Measurements from ENCODE around the gene SEC14L6.

The SEC14L6 gene

DNA sequence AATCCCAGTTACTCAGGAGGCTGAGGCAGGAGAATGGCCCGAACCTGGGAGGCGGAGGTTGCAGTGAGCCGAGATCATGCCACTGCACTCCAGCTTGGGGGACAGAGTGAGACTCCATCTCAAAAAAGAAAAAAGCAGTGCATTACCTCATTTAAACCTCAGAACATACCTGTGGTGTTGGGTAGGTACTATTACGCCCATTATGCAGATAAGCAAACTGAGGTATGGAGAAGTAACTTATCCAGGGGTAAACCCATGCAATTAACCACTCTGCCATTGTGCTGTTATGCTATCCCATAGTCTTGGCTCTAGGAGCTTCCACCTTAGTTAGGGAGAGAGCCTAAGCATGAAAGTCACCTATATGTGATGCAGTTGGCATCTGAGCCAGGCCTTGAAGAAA, 72.4 kb downstream of the SEC14L6 start:
- no peak overlapping the region for H3K4me2 ChIP-seq (ENCODE audit: low read depth, low read length)
- TF ChIP-seq, protein P1, sequence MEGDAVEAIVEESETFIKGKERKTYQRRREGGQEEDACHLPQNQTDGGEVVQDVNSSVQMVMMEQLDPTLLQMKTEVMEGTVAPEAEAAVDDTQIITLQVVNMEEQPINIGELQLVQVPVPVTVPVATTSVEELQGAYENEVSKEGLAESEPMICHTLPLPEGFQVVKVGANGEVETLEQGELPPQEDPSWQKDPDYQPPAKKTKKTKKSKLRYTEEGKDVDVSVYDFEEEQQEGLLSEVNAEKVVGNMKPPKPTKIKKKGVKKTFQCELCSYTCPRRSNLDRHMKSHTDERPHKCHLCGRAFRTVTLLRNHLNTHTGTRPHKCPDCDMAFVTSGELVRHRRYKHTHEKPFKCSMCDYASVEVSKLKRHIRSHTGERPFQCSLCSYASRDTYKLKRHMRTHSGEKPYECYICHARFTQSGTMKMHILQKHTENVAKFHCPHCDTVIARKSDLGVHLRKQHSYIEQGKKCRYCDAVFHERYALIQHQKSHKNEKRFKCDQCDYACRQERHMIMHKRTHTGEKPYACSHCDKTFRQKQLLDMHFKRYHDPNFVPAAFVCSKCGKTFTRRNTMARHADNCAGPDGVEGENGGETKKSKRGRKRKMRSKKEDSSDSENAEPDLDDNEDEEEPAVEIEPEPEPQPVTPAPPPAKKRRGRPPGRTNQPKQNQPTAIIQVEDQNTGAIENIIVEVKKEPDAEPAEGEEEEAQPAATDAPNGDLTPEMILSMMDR (IDR thresholded peaks at IDR 0.05; ENCODE audit: low read length), result no peak
- no peak for TF ChIP-seq EZH2 (optimal IDR thresholded peaks at IDR 0.05; ENCODE audit: low read depth, low read length)
- no peak overlapping the region for H2AFZ ChIP-seq (ENCODE audit: low read length)
- no peaks in the 10 kb centered on the region for H3K79me2 ChIP-seq (ENCODE audit: low read length)
- no peak overlapping the region for H3K9ac ChIP-seq (ENCODE audit: low read length)
- H3K4me3 ChIP-seq (ENCODE audit: low read length), result no peak overlapping the region
- H3F3A ChIP-seq (ENCODE audit: insufficient read depth, low read length), result no peaks in the 10 kb centered on the region
- H3K36me3 ChIP-seq (replicated peaks; ENCODE audit: insufficient read depth, low read length), result no peaks in the 10 kb centered on the region
- no peaks in the 10 kb centered on the region for H3K9me3 ChIP-seq (replicated peaks; ENCODE audit: insufficient read depth, low read length)
- H3K9me2 ChIP-seq (replicated peaks; ENCODE audit: insufficient read depth, low read length), result no peaks in the 10 kb centered on the region
- no peaks in the 10 kb centered on the region for H4K20me1 ChIP-seq (ENCODE audit: insufficient read depth, low read length)
- H3K27ac ChIP-seq (ENCODE audit: low read length), result no peak overlapping the region
- H3K27me3 ChIP-seq (replicated peaks; ENCODE audit: insufficient read depth, low read length), result peaks cover 94% of the 10 kb centered on the region
- no peaks in the 10 kb centered on the region for H3K4me1 ChIP-seq (ENCODE audit: low read length)
- no peak for DNase-seq

DNA sequence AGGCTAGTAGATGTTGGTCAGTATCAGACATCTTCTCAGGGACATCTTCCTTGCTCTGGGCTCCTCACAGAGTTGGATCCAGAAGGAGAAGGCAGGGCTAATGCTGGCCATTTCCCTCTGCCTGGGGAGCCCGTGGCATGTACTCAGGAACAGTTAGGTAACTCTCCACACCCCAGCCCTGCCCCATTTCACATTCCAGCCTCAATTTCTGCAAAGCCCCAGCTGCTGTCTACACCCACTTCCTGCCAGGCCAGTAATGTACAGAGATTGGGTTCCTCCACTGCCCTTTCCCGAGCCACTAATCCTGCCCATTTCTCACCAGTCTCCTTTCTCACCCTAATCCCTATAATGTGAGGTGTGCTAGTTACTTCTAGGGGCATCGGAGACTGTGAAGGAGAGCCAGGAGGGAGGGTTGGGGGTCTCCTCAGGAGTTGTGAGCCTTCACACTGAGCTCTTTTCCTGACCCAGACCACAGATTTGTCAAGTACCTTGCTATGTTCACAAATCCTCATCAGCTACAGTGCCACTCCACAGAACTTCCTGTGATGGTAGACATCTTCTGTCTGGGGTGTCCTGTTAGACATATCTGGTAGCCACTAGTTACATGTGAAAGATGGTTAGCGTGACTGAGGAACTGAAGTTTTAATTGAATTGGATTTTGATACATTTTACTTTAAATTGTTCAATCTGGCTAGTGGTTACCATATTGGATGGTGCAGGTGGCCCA, 73.4 kb downstream of the SEC14L6 start:
- Histone ChIP-seq H3K4me1 (ENCODE audit: low read length) (no peaks in the 10 kb centered on the region), H3F3A (ENCODE audit: insufficient read depth, low read length) (no peaks in the 10 kb centered on the region), H3K79me2 (ENCODE audit: low read length) (no peaks in the 10 kb centered on the region), H3K27me3 (replicated peaks; ENCODE audit: insufficient read depth, low read length) (peaks cover 94% of the 10 kb centered on the region), H3K9ac (ENCODE audit: low read length) (no peak overlapping the region), H3K9me2 (replicated peaks; ENCODE audit: insufficient read depth, low read length) (no peaks in the 10 kb centered on the region), H3K36me3 (replicated peaks; ENCODE audit: insufficient read depth, low read length) (no peaks in the 10 kb centered on the region), H4K20me1 (ENCODE audit: insufficient read depth, low read length) (no peaks in the 10 kb centered on the region), H2AFZ (ENCODE audit: low read length) (no peak overlapping the region), H3K9me3 (replicated peaks; ENCODE audit: insufficient read depth, low read length) (no peaks in the 10 kb centered on the region), H3K4me3 (ENCODE audit: low read length) (no peak overlapping the region), H3K4me2 (ENCODE audit: low read depth, low read length) (no peak overlapping the region), H3K27ac (ENCODE audit: low read length) (no peak overlapping the region)
- no peak for TF ChIP-seq EZH2phosphoT487 (IDR thresholded peaks at IDR 0.05; ENCODE audit: low read length)
- no peak for TF ChIP-seq EZH2 (optimal IDR thresholded peaks at IDR 0.05; ENCODE audit: low read depth, low read length)
- TF ChIP-seq, protein P1 (IDR thresholded peaks at IDR 0.05; ENCODE audit: low read length), result no peak
- DNase-seq, result no peak
